ENCODE measurements around the gene EML6.

- TF ChIP-seq CTCF (IDR thresholded peaks at IDR 0.05; ENCODE audit: low read depth, low read length) (no peak), POLR2A (IDR thresholded peaks at IDR 0.05; ENCODE audit: extremely low read depth, insufficient read length) (no peak), MAX (IDR thresholded peaks at IDR 0.05; ENCODE audit: low read depth, low read length) (no peak), MYC (IDR thresholded peaks at IDR 0.05; ENCODE audit: low read depth, low read length) (no peak)
These were observed 274.4 kb downstream of the EML6 start for GRCh38 chr2:54997826-54998225.
